WTC11 (cell line): ENCODE measurements around the gene IZUMO2.

Experiments used
- ATF2 ChIP-seq: sonication (generic); formaldehyde crosslinking; IDR thresholded peaks from 2 replicates; pipeline ENCODE4 v1.8.1; 2022; ENCODE audit warnings: low read depth, missing genetic modification reagents, borderline replicate concordance
- CTCF ChIP-seq: fragments of 200-600 bp; IDR thresholded peaks from 2 replicates; pipeline ENCODE4 v1.8.0; 2022; ENCODE audit warnings: antibody characterized with exemption
- E2F4 ChIP-seq: sonication (generic); formaldehyde crosslinking; IDR thresholded peaks from 2 replicates; pipeline ENCODE4 v1.8.1; 2022; ENCODE audit warnings: low read depth, mild to moderate bottlenecking, moderate library complexity, missing genetic modification reagents, borderline replicate concordance
- ESRRA ChIP-seq: sonication (generic); formaldehyde crosslinking; IDR thresholded peaks from 2 replicates; pipeline ENCODE4 v1.8.1; 2022; ENCODE audit warnings: mild to moderate bottlenecking, missing genetic modification reagents, borderline replicate concordance
- FOXP4 ChIP-seq: sonication (generic); formaldehyde crosslinking; IDR thresholded peaks from 2 replicates; pipeline ENCODE4 v1.8.0; 2022; ENCODE audit warnings: mild to moderate bottlenecking, missing genetic modification reagents
- IRF2 ChIP-seq: sonication (generic); formaldehyde crosslinking; IDR thresholded peaks from 2 replicates; pipeline ENCODE4 v1.8.0; 2022; ENCODE audit warnings: low read depth, missing genetic modification reagents, borderline replicate concordance
- JUN ChIP-seq: sonication (generic); formaldehyde crosslinking; IDR thresholded peaks from 2 replicates; pipeline ENCODE4 v1.8.0; 2023; ENCODE audit warnings: mild to moderate bottlenecking, missing genetic modification reagents
- KAT7 ChIP-seq: sonication (generic); formaldehyde crosslinking; IDR thresholded peaks from 2 replicates; pipeline ENCODE4 v1.8.1; 2023; ENCODE audit warnings: missing genetic modification reagents, mild to moderate bottlenecking, borderline replicate concordance
- MLX ChIP-seq: sonication (generic); formaldehyde crosslinking; IDR thresholded peaks from 2 replicates; pipeline ENCODE4 v1.8.1; 2023; ENCODE audit warnings: mild to moderate bottlenecking, missing genetic modification reagents, moderate library complexity
- PREB ChIP-seq: sonication (generic); formaldehyde crosslinking; IDR thresholded peaks from 2 replicates; pipeline ENCODE4 v1.8.1; 2022; ENCODE audit warnings: mild to moderate bottlenecking, missing genetic modification reagents, moderate library complexity, borderline replicate concordance
- RELA ChIP-seq: sonication (generic); formaldehyde crosslinking; IDR thresholded peaks from 2 replicates; pipeline ENCODE4 v1.8.1; 2022; ENCODE audit warnings: missing genetic modification reagents, mild to moderate bottlenecking, borderline replicate concordance
- TEAD1 ChIP-seq: sonication (generic); formaldehyde crosslinking; IDR thresholded peaks from 2 replicates; pipeline ENCODE4 v1.8.0; 2022; ENCODE audit warnings: mild to moderate bottlenecking, missing genetic modification reagents
- ZNF138 ChIP-seq: sonication (generic); formaldehyde crosslinking; conservative IDR thresholded peaks from 2 replicates; pipeline ENCODE4 v1.8.1; 2022; ENCODE audit warnings: mild to moderate bottlenecking, moderate library complexity, missing genetic modification reagents
- ZNF219 ChIP-seq: sonication (generic); formaldehyde crosslinking; IDR thresholded peaks from 2 replicates; pipeline ENCODE4 v1.8.0; 2023; ENCODE audit warnings: missing genetic modification reagents, mild to moderate bottlenecking, borderline replicate concordance

- TF ChIP-seq CTCF = peak; percentile 76
- no peak for TF ChIP-seq TEAD1
- no peak for TF ChIP-seq KAT7 (CRISPR knock-in tag)
- TF ChIP-seq ZNF138 (CRISPR knock-in tag) = no peak
- TF ChIP-seq FOXP4 (CRISPR knock-in tag) = no peak
- TF ChIP-seq ESRRA (CRISPR knock-in tag) = no peak
- TF ChIP-seq E2F4 (CRISPR knock-in tag) = no peak
- no peak for TF ChIP-seq IRF2
- TF ChIP-seq RELA (CRISPR knock-in tag) = no peak
- no peak for TF ChIP-seq ATF2
- no peak for TF ChIP-seq JUN (CRISPR knock-in tag)
- TF ChIP-seq PREB = no peak
- no peak for TF ChIP-seq ZNF219 (CRISPR knock-in tag)
- no peak for TF ChIP-seq MLX (CRISPR knock-in tag)
Measured at GRCh38 chr19:50155520-50156109, 7.5 kb downstream of the IZUMO2 start.
